OCI-LY3 (cell line): Measurements from ENCODE around the gene NDUFAF8.

Source experiments
- EZH2phosphoT487 ChIP-seq: fragments of 200-600 bp; shearing (Covaris generic); IDR thresholded peaks from 2 replicates; pipeline ENCODE4 v1.6.1; 2018; ENCODE audit warnings: antibody characterized with exemption, mixed run types, low read depth
- TF ChIP-seq, protein P1 (sequence below): fragments of 200-600, 300-600 bp; sonication (generic); IDR thresholded peaks from 2 replicates; pipeline ENCODE4 v1.5.1; 2014; ENCODE audit warnings: antibody characterized with exemption, low read length, low read depth

- TF ChIP-seq, protein P1, sequence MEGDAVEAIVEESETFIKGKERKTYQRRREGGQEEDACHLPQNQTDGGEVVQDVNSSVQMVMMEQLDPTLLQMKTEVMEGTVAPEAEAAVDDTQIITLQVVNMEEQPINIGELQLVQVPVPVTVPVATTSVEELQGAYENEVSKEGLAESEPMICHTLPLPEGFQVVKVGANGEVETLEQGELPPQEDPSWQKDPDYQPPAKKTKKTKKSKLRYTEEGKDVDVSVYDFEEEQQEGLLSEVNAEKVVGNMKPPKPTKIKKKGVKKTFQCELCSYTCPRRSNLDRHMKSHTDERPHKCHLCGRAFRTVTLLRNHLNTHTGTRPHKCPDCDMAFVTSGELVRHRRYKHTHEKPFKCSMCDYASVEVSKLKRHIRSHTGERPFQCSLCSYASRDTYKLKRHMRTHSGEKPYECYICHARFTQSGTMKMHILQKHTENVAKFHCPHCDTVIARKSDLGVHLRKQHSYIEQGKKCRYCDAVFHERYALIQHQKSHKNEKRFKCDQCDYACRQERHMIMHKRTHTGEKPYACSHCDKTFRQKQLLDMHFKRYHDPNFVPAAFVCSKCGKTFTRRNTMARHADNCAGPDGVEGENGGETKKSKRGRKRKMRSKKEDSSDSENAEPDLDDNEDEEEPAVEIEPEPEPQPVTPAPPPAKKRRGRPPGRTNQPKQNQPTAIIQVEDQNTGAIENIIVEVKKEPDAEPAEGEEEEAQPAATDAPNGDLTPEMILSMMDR = no peak
- TF ChIP-seq EZH2phosphoT487 = no peak
Measured at GRCh38 chr17:81249223-81250040, 10.3 kb downstream of the NDUFAF8 start.
